Liver (tissue), 9 donors: ENCODE data around the gene MPDZ. TPM values are rescaled to one million over a fixed set of nuclear protein-coding genes. Genes with fewer than 3 reads are reported as not detected.

Experiments used
- DNase-seq: peaks from one replicate; pipeline ENCODE4 v3.0.0-alpha.2; 2017; ENCODE audit warnings: low spot score
- H3K27ac ChIP-seq, 2 donors: one replicate each; pipeline ENCODE4 v1.7.0; 2013; ENCODE audit warnings: inconsistent platforms in 2 of 2, low read length in 2 of 2, control low read depth in 1 of 2, low read depth in 1 of 2, mild to moderate bottlenecking in 1 of 2
- H3K27me3 ChIP-seq, 4 donors: one replicate each; pipeline versions ENCODE4 v1.6.1 to v1.7.0; 2013; ENCODE audit warnings: low read length in 3 of 4, inconsistent platforms in 1 of 4, mild to moderate bottlenecking in 1 of 4, moderate library complexity in 1 of 4; ENCODE audit not compliant: control insufficient read depth in 4 of 4, insufficient read depth in 4 of 4
- H3K36me3 ChIP-seq, 4 donors: one replicate each; pipeline versions ENCODE4 v1.6.1 to v1.7.0; 2013; ENCODE audit warnings: low read length in 3 of 4, mild to moderate bottlenecking in 3 of 4, low read depth in 1 of 4, moderate library complexity in 1 of 4; ENCODE audit not compliant: control insufficient read depth in 4 of 4, insufficient read depth in 3 of 4
- H3K4me1 ChIP-seq, 4 donors: one replicate each; pipeline versions ENCODE4 v1.6.1 to v1.7.0; 2013; ENCODE audit warnings: low read length in 3 of 4, mild to moderate bottlenecking in 3 of 4, moderate library complexity in 1 of 4; ENCODE audit not compliant: control insufficient read depth in 4 of 4, insufficient read depth in 4 of 4
- H3K4me3 ChIP-seq, 3 donors: one replicate each; pipeline versions ENCODE4 v1.6.1 to v1.7.0; 2013; ENCODE audit warnings: low read length in 3 of 3, control low read depth in 1 of 3, low read depth in 1 of 3, mild to moderate bottlenecking in 1 of 3
- H3K9ac ChIP-seq, 2 donors: one replicate each; pipeline ENCODE4 v1.7.0; 2013; ENCODE audit warnings: low read length in 2 of 2, mild to moderate bottlenecking in 2 of 2, moderate library complexity in 2 of 2, control low read depth in 1 of 2, low read depth in 1 of 2
- H3K9me3 ChIP-seq, 4 donors: one replicate each; pipeline versions ENCODE4 v1.6.1 to v1.7.0; 2013; ENCODE audit warnings: low read length in 3 of 4; ENCODE audit not compliant: control insufficient read depth in 4 of 4
- ATF3 ChIP-seq: IDR thresholded peaks from 2 replicates; pipeline ENCODE4 v1.6.1; 2016; ENCODE audit warnings: antibody characterized with exemption
- CTCF ChIP-seq: fragments of 150-350 bp; IDR thresholded peaks from 2 replicates; pipeline ENCODE4 v1.5.1; 2017; ENCODE audit warnings: improper control_type of control experiment, low read depth, low read length; ENCODE audit not compliant: missing input control
- EGR1 ChIP-seq, 2 donors: IDR thresholded peaks; 2 replicates each; pipeline ENCODE4 v1.6.1; 2016 to 2018; ENCODE audit warnings: antibody characterized with exemption in 2 of 2, low read depth in 2 of 2
- FOXA1 ChIP-seq: IDR thresholded peaks from 2 replicates; pipeline ENCODE4 v1.6.1; 2016; ENCODE audit warnings: antibody characterized with exemption
- FOXA2 ChIP-seq: IDR thresholded peaks from 2 replicates; pipeline ENCODE4 v1.6.1; 2016; ENCODE audit warnings: antibody characterized with exemption
- GABPA ChIP-seq, 2 donors: IDR thresholded peaks in 1 of 2; conservative IDR thresholded peaks in 1 of 2; 2 replicates each; pipeline ENCODE4 v1.6.1; 2016; ENCODE audit warnings: antibody characterized with exemption in 2 of 2, mild to moderate bottlenecking in 1 of 2, moderate library complexity in 1 of 2
- HNF4G ChIP-seq: IDR thresholded peaks from 2 replicates; pipeline ENCODE4 v1.6.1; 2016; ENCODE audit warnings: antibody characterized with exemption
- JUND ChIP-seq, 2 donors: IDR thresholded peaks; 2 replicates each; pipeline ENCODE4 v1.6.1; 2016; ENCODE audit warnings: antibody characterized with exemption in 2 of 2
- NR2F2 ChIP-seq: IDR thresholded peaks from 2 replicates; pipeline ENCODE4 v1.6.1; 2016; ENCODE audit warnings: antibody characterized with exemption
- RAD21 ChIP-seq, 2 donors: IDR thresholded peaks; 2 replicates each; pipeline ENCODE4 v1.6.1; 2016; ENCODE audit warnings: antibody characterized with exemption in 2 of 2, mild to moderate bottlenecking in 2 of 2
- REST ChIP-seq: IDR thresholded peaks from 2 replicates; pipeline ENCODE4 v1.6.1; 2016; ENCODE audit warnings: antibody characterized with exemption, mild to moderate bottlenecking
- RXRA ChIP-seq, 2 donors: IDR thresholded peaks; 2 replicates each; pipeline ENCODE4 v1.6.1; 2017 to 2018; ENCODE audit warnings: antibody characterized with exemption in 2 of 2, mild to moderate bottlenecking in 1 of 2
- SP1 ChIP-seq: IDR thresholded peaks from 2 replicates; pipeline ENCODE4 v1.6.1; 2018; ENCODE audit warnings: antibody characterized with exemption, mild to moderate bottlenecking
- TAF1 ChIP-seq: conservative IDR thresholded peaks from 2 replicates; pipeline ENCODE4 v1.6.1; 2016; ENCODE audit warnings: antibody characterized with exemption, mild to moderate bottlenecking
- YY1 ChIP-seq: IDR thresholded peaks from 2 replicates; pipeline ENCODE4 v1.6.1; 2016; ENCODE audit warnings: antibody characterized with exemption, mild to moderate bottlenecking
- WGBS: extraction: QIAGEN DNeasy Blood & Tissue Kit; methylation state at CpG from one replicate; pipeline ENCODE4 v1.1.7; 2013; 5-methylcytosine and 5-hydroxymethylcytosine counted together
- polyA plus RNA-seq, 2 donors: library from polyadenylated mRNA; stranded (reverse) in 1 of 2; unstranded in 1 of 2; fragments of 200-250 nt in 1 of 2; fragments of >200 nt in 1 of 2; fragmentation: Nextera tagmentation in 1 of 2; extraction: Ambion mirVana in 1 of 2; gene quantifications; one replicate each; pipeline versions ENCODE4 v1.2.1 to v1.2.3, GENCODE V29; 2013 to 2015
- total RNA-seq, 2 donors: library from RNA; depleted of rRNA; stranded (reverse); fragments of >200 nt; gene quantifications; one replicate each; pipeline ENCODE4 v1.2.3, GENCODE V29; 2014
- TF ChIP-seq, protein P1 (sequence below): IDR thresholded peaks from 2 replicates; pipeline ENCODE4 v1.6.1; 2016; ENCODE audit warnings: antibody characterized with exemption
- TF ChIP-seq, protein P2 (sequence below): IDR thresholded peaks from 2 replicates; pipeline ENCODE4 v1.6.1; 2016; ENCODE audit warnings: antibody characterized with exemption
- donor health status: healthy.
- donor health status: healthy.
- donor health status: healthy.
- donor health status: healthy.
- donor health status: healthy.

MPDZ gene
- total and polyA plus RNA-seq, 4 donors, result 20.3 to 71.2 (median 30.2) TPM

- Histone ChIP-seq H3K4me1 (no peaks in the 10 kb centered on the region), H3K9ac (no peak overlapping the region), H3K36me3 (no peaks in the 10 kb centered on the region), H3K9me3 (no peaks in the 10 kb centered on the region), H3K4me3 (no peak overlapping the region), H3K27ac (no peak overlapping the region), H3K27me3 (no peaks in the 10 kb centered on the region)
- no peak for DNase-seq
- 93% methylated on average over 5 of the region's 5 CpGs for WGBS
- TF ChIP-seq HNF4G, result no peak
- no peak for TF ChIP-seq GABPA (IDR thresholded peaks at IDR 0.05 in 1 of 2, conservative IDR thresholded peaks at IDR 0.05 in 1 of 2)
- TF ChIP-seq SP1, result no peak
- TF ChIP-seq RAD21 (IDR thresholded peaks at IDR 0.05), result no peak
- TF ChIP-seq TAF1, result no peak
- no peak for TF ChIP-seq FOXA1
- no peak for TF ChIP-seq FOXA2
- TF ChIP-seq ATF3, result no peak
- no peak for TF ChIP-seq JUND (IDR thresholded peaks at IDR 0.05)
- TF ChIP-seq NR2F2, result no peak
- TF ChIP-seq, protein P1, sequence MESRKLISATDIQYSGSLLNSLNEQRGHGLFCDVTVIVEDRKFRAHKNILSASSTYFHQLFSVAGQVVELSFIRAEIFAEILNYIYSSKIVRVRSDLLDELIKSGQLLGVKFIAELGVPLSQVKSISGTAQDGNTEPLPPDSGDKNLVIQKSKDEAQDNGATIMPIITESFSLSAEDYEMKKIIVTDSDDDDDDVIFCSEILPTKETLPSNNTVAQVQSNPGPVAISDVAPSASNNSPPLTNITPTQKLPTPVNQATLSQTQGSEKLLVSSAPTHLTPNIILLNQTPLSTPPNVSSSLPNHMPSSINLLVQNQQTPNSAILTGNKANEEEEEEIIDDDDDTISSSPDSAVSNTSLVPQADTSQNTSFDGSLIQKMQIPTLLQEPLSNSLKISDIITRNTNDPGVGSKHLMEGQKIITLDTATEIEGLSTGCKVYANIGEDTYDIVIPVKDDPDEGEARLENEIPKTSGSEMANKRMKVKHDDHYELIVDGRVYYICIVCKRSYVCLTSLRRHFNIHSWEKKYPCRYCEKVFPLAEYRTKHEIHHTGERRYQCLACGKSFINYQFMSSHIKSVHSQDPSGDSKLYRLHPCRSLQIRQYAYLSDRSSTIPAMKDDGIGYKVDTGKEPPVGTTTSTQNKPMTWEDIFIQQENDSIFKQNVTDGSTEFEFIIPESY, result no peak
- TF ChIP-seq, protein P2, sequence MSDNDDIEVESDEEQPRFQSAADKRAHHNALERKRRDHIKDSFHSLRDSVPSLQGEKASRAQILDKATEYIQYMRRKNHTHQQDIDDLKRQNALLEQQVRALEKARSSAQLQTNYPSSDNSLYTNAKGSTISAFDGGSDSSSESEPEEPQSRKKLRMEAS, result no peak
- TF ChIP-seq YY1, result no peak
- TF ChIP-seq RXRA (IDR thresholded peaks at IDR 0.05), result no peak
- TF ChIP-seq EGR1 (IDR thresholded peaks at IDR 0.05; ENCODE audit: low read depth in 2 of 2), result no peak
- no peak for TF ChIP-seq CTCF
- no peak for TF ChIP-seq REST
These were observed 63.5 kb downstream of the MPDZ start for GRCh38 chr9:13215791-13216554.
